Endothelial cell of umbilical vein (primary cell): ENCODE data around the gene KIAA0753.

Experiments used
- FOS ChIP-seq: IDR thresholded peaks from 2 replicates; pipeline ENCODE4 v1.6.1; 2011; ENCODE audit warnings: mild to moderate bottlenecking, low read length, moderate library complexity, borderline replicate concordance; ENCODE audit not compliant: insufficient read depth
- GATA2 ChIP-seq: IDR thresholded peaks from 2 replicates; pipeline ENCODE4 v1.7.0; 2011; ENCODE audit warnings: low read depth, mild to moderate bottlenecking, moderate library complexity, mixed read lengths, low read length; ENCODE audit not compliant: insufficient read length, insufficient read depth
- POLR2A ChIP-seq: IDR thresholded peaks from 2 replicates; pipeline ENCODE4 v1.6.1; 2012; ENCODE audit warnings: low read depth, mild to moderate bottlenecking, control low read depth, low read length
- POLR2AphosphoS5 ChIP-seq: IDR thresholded peaks from 2 replicates; pipeline ENCODE4 v1.6.1; 2012; ENCODE audit warnings: low read depth, mild to moderate bottlenecking, control low read depth, low read length, moderate library complexity; ENCODE audit not compliant: insufficient read depth
- TF ChIP-seq, protein P1 (sequence below), 2 donors: IDR thresholded peaks; 1 replicate in 1 of 2; 2 replicates in 1 of 2; pipeline ENCODE4 v1.5.1; 2011; ENCODE audit warnings: low read length in 2 of 2, mild to moderate bottlenecking in 2 of 2, moderate library complexity in 2 of 2, control low read depth in 1 of 2, inconsistent platforms in 1 of 2, low read depth in 1 of 2; ENCODE audit not compliant: insufficient read depth in 1 of 2; ENCODE audit errors: extremely low read depth in 1 of 2

DNA sequence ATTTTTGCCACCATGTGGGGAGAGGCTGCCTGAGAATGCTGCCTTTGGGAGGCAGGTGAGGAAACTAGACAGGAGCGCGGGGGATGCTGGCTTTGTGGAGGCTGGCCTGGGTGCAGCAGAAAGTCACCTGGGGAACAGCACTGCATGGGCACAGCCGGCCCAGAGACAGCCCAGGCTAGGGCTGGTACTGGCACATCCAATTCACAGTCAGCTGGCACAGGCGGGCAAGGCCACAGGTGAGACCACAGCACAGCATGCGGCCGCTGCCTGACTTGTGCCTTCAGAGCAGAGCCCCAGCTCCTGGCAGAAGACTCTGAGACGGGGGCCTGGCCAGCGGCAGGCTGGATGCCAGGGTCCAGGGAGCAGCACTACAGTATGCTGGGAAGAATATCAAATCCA is 67.5 kb downstream of the KIAA0753 start:
- no peak for TF ChIP-seq GATA2
- TF ChIP-seq POLR2AphosphoS5: no peak
- TF ChIP-seq, protein P1, sequence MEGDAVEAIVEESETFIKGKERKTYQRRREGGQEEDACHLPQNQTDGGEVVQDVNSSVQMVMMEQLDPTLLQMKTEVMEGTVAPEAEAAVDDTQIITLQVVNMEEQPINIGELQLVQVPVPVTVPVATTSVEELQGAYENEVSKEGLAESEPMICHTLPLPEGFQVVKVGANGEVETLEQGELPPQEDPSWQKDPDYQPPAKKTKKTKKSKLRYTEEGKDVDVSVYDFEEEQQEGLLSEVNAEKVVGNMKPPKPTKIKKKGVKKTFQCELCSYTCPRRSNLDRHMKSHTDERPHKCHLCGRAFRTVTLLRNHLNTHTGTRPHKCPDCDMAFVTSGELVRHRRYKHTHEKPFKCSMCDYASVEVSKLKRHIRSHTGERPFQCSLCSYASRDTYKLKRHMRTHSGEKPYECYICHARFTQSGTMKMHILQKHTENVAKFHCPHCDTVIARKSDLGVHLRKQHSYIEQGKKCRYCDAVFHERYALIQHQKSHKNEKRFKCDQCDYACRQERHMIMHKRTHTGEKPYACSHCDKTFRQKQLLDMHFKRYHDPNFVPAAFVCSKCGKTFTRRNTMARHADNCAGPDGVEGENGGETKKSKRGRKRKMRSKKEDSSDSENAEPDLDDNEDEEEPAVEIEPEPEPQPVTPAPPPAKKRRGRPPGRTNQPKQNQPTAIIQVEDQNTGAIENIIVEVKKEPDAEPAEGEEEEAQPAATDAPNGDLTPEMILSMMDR (IDR thresholded peaks at IDR 0.05; ENCODE audit: extremely low read depth in 1 of 2, insufficient read depth in 1 of 2, low read depth in 1 of 2, low read length in 2 of 2): no peak
- no peak for TF ChIP-seq POLR2A
- no peak for TF ChIP-seq FOS
